HG03342 (cell line): ENCODE measurements around the gene AKT3.

Source experiments
- ATAC-seq: cut with Tn5 transposase; IDR thresholded peaks from one replicate; pipeline ENCODE4 v1.9.1; 2021; ENCODE audit warnings: mild to moderate bottlenecking, moderate library complexity; ENCODE audit not compliant: unreplicated experiment

Gene AKT3

GRCh38 chr1:243438815-243439214, 411.2 kb downstream of the AKT3 start:
- no peak for ATAC-seq
